A549 (cell line): ENCODE data around the gene OBSCN. TPM values are rescaled to one million over a fixed set of nuclear protein-coding genes. Genes with fewer than 3 reads are reported as not detected.

Source experiments
- ATAC-seq, 2 experiments: fragments of 200-7000 bp in 1 of 2; fragments of >200 bp in 1 of 2; cut with Nextera tagmentation in 1 of 2; cut with Tn5 transposase in 1 of 2; 3 replicates each; pipeline versions ENCODE4 v1.8.0 to v1.9.1; 2018 to 2020; ENCODE audit warnings: mild to moderate bottlenecking in 1 of 2, moderate library complexity in 1 of 2
- CTCF ChIA-PET: fragments of 300-600 bp; sonication (Branson Sonifier 250); formaldehyde crosslinking; extraction: SDS; loops from one replicate; lab custom pipeline; 2021; ENCODE audit warnings: antibody characterized with exemption, inconsistent platforms; lab: Yijun Ruan, JAX
- POLR2A ChIA-PET: fragments of 350-600 bp; formaldehyde crosslinking; extraction: SDS; loops from one replicate; lab custom pipeline; 2021; ENCODE audit warnings: antibody characterized with exemption, inconsistent platforms; lab: Yijun Ruan, JAX
- DNase-seq, 2 experiments: peaks; one replicate each; pipeline versions ENCODE4 v3.0.0 to v3.0.0-alpha.2; 2011 to 2016; ENCODE audit warnings: low read depth in 1 of 2, low spot score in 1 of 2
- FAIRE-seq: peaks from 2 replicates; lab custom pipeline; 2011; peaks lifted over from hg19 to GRCh38; lab: Jason Lieb, UNC
- H3K27ac ChIP-seq, 2 experiments: fragments of >200 bp; sonication (Bioruptor Twin); formaldehyde crosslinking; 3 replicates each; pipeline ENCODE4 v1.5.1; 2016 to 2017
- H3K4me1 ChIP-seq: fragments of >200 bp; sonication (Bioruptor Twin); formaldehyde crosslinking; 3 replicates; pipeline ENCODE4 v1.6.1; 2016
- H3K4me2 ChIP-seq: fragments of >200 bp; sonication (Bioruptor Twin); formaldehyde crosslinking; 3 replicates; pipeline ENCODE4 v1.6.1; 2016
- H3K4me3 ChIP-seq: fragments of >200 bp; sonication (Bioruptor Twin); formaldehyde crosslinking; 3 replicates; pipeline ENCODE4 v1.5.1; 2016
- H3K9me3 ChIP-seq: fragments of >200 bp; sonication (Bioruptor Twin); formaldehyde crosslinking; 3 replicates; pipeline ENCODE4 v1.6.1; 2016
- BHLHE40 ChIP-seq: IDR thresholded peaks from 2 replicates; pipeline ENCODE4 v1.6.1; 2012; ENCODE audit warnings: low read depth, low read length, inconsistent platforms
- CHD2 ChIP-seq: fragments of 150-350 bp; IDR thresholded peaks from 2 replicates; pipeline ENCODE4 v1.6.1; 2014; ENCODE audit warnings: low read length; ENCODE audit not compliant: partially characterized antibody
- E2F6 ChIP-seq: IDR thresholded peaks from 2 replicates; pipeline ENCODE4 v1.6.1; 2012; ENCODE audit warnings: low read depth, borderline replicate concordance
- EP300 ChIP-seq, 2 experiments: fragments of >200 bp; sonication (Bioruptor Twin); formaldehyde crosslinking; IDR thresholded peaks; 2 replicates in 1 of 2; 3 replicates in 1 of 2; pipeline ENCODE4 v1.6.1; 2016 to 2017
- ESRRA ChIP-seq: fragments of 150-350 bp; IDR thresholded peaks from 2 replicates; pipeline ENCODE4 v1.6.1; 2014; ENCODE audit warnings: mild to moderate bottlenecking, low read length, borderline replicate concordance
- FOSB ChIP-seq: fragments of 250-450 bp; sonication (Bioruptor Pico); IDR thresholded peaks from 2 replicates; pipeline ENCODE4 v1.5.0; 2020; ENCODE audit warnings: mild to moderate bottlenecking, moderate library complexity
- FOSL2 ChIP-seq, 2 experiments: fragments of 450-650 bp in 1 of 2; fragments of >200 bp in 1 of 2; sonication (Bioruptor Twin) in 1 of 2; formaldehyde crosslinking; IDR thresholded peaks; 2 replicates each; pipeline versions ENCODE4 v1.5.0 to v1.6.1; 2016 to 2020; ENCODE audit warnings: mild to moderate bottlenecking in 1 of 2, moderate library complexity in 1 of 2
- HEYL ChIP-seq: fragments of 250-450 bp; sonication (Bioruptor Pico); IDR thresholded peaks from 2 replicates; pipeline ENCODE4 v1.8.0; 2021; ENCODE audit warnings: mild to moderate bottlenecking, moderate library complexity
- HOXB5 ChIP-seq: fragments of 250-450 bp; sonication (Bioruptor Pico); IDR thresholded peaks from 2 replicates; pipeline ENCODE4 v1.5.0; 2020; ENCODE audit warnings: mild to moderate bottlenecking, moderate library complexity
- MAX ChIP-seq: IDR thresholded peaks from 2 replicates; pipeline ENCODE4 v1.6.1; 2012
- NFE2L2 ChIP-seq: fragments of 150-350 bp; conservative IDR thresholded peaks from 2 replicates; pipeline ENCODE4 v1.6.1; 2014; ENCODE audit warnings: low read length
- NR3C1 ChIP-seq: fragments of >200 bp; sonication (Bioruptor Twin); formaldehyde crosslinking; IDR thresholded peaks from 3 replicates; pipeline ENCODE4 v1.6.1; 2017
- PBX3 ChIP-seq: IDR thresholded peaks from 2 replicates; pipeline ENCODE4 v1.6.1; 2012
- RAD21 ChIP-seq, 2 experiments: fragments of >200 bp in 1 of 2; sonication (Bioruptor Twin) in 1 of 2; formaldehyde crosslinking in 1 of 2; IDR thresholded peaks in 1 of 2; conservative IDR thresholded peaks in 1 of 2; 2 replicates in 1 of 2; 3 replicates in 1 of 2; pipeline ENCODE4 v1.6.1; 2012 to 2018; ENCODE audit warnings: inconsistent platforms in 1 of 2
- ZC3H11A ChIP-seq: fragments of 450-650 bp; IDR thresholded peaks from 2 replicates; pipeline ENCODE4 v1.6.1; 2014; ENCODE audit warnings: antibody characterized with exemption, mild to moderate bottlenecking
- WGBS: methylation state at CpG from one replicate; pipeline ENCODE4 v1.1.6; 2017; ENCODE audit errors: missing lambda C conversion rate; 5-methylcytosine and 5-hydroxymethylcytosine counted together
- polyA plus RNA-seq, 4 experiments: library from polyadenylated mRNA; depleted of rRNA in 3 of 4; stranded (reverse); fragments of >200 nt; fragmentation: RNase III in 1 of 4; extraction: RNeasy Plus Mini Kit Qiagen cat#74134 plus additional on column Dnase treatment in 1 of 4; gene quantifications; 2 replicates in 3 of 4; 3 replicates in 1 of 4; pipeline ENCODE4 v1.2.3, GENCODE V29; 2011 to 2017
- TF ChIP-seq, protein P1 (sequence below): fragments of 250-450 bp; sonication (Bioruptor Pico); IDR thresholded peaks from 2 replicates; pipeline ENCODE4 v1.5.0; 2020; ENCODE audit warnings: low read depth, mild to moderate bottlenecking, moderate library complexity
- TF ChIP-seq, protein P2 (sequence below): fragments of >200 bp; sonication (Bioruptor Twin); formaldehyde crosslinking; IDR thresholded peaks from 3 replicates; pipeline ENCODE4 v1.5.1; 2016

The OBSCN gene
- polyA plus RNA-seq, 2 of the 4 experiments (the other 2 are of a cell fraction): 3.1 to 6.8 TPM

DNA sequence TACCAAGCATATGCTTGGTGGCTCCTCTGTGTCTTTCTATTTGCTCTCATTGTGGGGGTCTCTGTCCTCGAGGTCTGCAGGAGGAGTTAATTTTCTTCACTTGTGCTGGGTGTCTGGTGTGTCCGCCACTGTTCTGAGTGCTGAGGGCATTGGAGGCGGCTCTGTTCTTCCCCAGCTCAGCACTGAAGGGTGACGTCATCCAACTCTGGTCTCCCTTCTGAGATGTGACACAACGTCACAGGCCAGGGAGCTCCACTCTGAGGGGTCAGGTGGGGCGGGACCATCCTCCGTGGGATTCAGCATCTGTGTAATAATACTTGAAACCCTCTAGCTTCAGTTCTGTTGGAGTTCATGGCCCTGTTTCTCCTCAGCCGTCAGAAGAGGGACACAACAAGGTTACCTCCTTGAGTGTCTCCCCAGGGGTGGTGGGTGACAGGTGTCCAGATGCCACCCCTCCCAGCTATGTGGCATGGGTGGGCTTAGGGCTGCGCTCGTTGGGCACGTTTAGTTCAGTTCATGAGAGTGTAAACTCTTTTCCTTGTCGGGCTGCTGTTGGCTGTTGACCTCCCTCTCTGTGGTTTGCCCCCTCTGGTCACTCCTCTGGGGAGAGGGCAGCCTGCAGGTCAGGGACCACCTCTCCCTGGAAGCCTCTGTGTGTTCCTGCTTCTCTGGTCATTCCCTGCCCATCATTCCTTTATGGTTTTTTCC is 39.1 kb upstream of the OBSCN start:
- 68% methylated on average over 12 of the region's 12 CpGs for WGBS
- TF ChIP-seq FOSL2 (IDR thresholded peaks at IDR 0.05): no peak
- TF ChIP-seq FOSL2 (CRISPR knock-in tag; IDR thresholded peaks at IDR 0.05): no peak
- TF ChIP-seq PBX3: no peak
- TF ChIP-seq, protein P1, sequence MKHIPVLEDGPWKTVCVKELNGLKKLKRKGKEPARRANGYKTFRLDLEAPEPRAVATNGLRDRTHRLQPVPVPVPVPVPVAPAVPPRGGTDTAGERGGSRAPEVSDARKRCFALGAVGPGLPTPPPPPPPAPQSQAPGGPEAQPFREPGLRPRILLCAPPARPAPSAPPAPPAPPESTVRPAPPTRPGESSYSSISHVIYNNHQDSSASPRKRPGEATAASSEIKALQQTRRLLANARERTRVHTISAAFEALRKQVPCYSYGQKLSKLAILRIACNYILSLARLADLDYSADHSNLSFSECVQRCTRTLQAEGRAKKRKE: no peak
- TF ChIP-seq HOXB5: no peak
- no peak for TF ChIP-seq EP300 (IDR thresholded peaks at IDR 0.05)
- TF ChIP-seq HEYL (CRISPR knock-in tag): no peak
- ChIA-PET POLR2A (no interaction called here), CTCF (interaction anchor here (0.9 to 7.4 kb wide), 6 partner anchors 15 to 169 kb away, joined by 3 to 89 read pairs (median 4); no protein-coding TSS in a partner anchor)
- no peak overlapping the region for H3K4me3 ChIP-seq
- peaks cover 13% of the 10 kb centered on the region; the same call in 2 of the 3 replicates for H3K4me1 ChIP-seq
- H3K9me3 ChIP-seq: no peaks in the 10 kb centered on the region
- H3K27ac ChIP-seq: no peak overlapping the region
- DNase-seq (no peak), FAIRE-seq (no peak), ATAC-seq (no peak)
- no peak overlapping the region for H3K4me2 ChIP-seq

GRCh38 chr1:228169345-228169744 is 38.5 kb upstream of the OBSCN start:
- TF ChIP-seq MAX: no peak
- TF ChIP-seq RAD21 (conservative IDR thresholded peaks at IDR 0.05 in 1 of 2, IDR thresholded peaks at IDR 0.05 in 1 of 2): no peak
- TF ChIP-seq PBX3: no peak
- no peak for TF ChIP-seq ZC3H11A
- TF ChIP-seq, protein P2, sequence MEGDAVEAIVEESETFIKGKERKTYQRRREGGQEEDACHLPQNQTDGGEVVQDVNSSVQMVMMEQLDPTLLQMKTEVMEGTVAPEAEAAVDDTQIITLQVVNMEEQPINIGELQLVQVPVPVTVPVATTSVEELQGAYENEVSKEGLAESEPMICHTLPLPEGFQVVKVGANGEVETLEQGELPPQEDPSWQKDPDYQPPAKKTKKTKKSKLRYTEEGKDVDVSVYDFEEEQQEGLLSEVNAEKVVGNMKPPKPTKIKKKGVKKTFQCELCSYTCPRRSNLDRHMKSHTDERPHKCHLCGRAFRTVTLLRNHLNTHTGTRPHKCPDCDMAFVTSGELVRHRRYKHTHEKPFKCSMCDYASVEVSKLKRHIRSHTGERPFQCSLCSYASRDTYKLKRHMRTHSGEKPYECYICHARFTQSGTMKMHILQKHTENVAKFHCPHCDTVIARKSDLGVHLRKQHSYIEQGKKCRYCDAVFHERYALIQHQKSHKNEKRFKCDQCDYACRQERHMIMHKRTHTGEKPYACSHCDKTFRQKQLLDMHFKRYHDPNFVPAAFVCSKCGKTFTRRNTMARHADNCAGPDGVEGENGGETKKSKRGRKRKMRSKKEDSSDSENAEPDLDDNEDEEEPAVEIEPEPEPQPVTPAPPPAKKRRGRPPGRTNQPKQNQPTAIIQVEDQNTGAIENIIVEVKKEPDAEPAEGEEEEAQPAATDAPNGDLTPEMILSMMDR: no peak
- TF ChIP-seq NFE2L2: no peak
- no peak for TF ChIP-seq EP300 (IDR thresholded peaks at IDR 0.05)
- TF ChIP-seq NR3C1: no peak
- TF ChIP-seq BHLHE40: no peak
- no peak for TF ChIP-seq CHD2
- TF ChIP-seq E2F6: no peak
- TF ChIP-seq ESRRA: no peak
- no peak for TF ChIP-seq FOSB
- TF ChIP-seq, all 56 proteins: peak for 0
- Histone ChIP-seq H3K4me3 (no peak overlapping the region), H3K4me2 (no peak overlapping the region), H3K9me3 (no peaks in the 10 kb centered on the region), H3K27ac (no peak overlapping the region), H3K4me1 (peaks cover 15% of the 10 kb centered on the region; the same call in 2 of the 3 replicates)
- 76% methylated on average over 2 of the region's 2 CpGs for WGBS
- ChIA-PET POLR2A (no interaction called here), CTCF (interaction anchor here (0.9 to 7.4 kb wide), 4 partner anchors 15 to 407 kb away, joined by 3 to 89 read pairs (median 26); no protein-coding TSS in a partner anchor)
- no peak for FAIRE-seq
- no peak for ATAC-seq
- no peak for DNase-seq
